ENCODE data around the gene RAD23A. TPM values are rescaled to one million over a fixed set of nuclear protein-coding genes. Genes with fewer than 3 reads are reported as not detected.
A peak's percentile ranks its signal among the peaks of the same experiment; 100 is the strongest.

The RAD23A gene
- total and polyA plus RNA-seq, 2 donors (not counting 3 experiments of a cell fraction or from before 2014, with no cell fraction given), result 66.9 to 102 TPM

- H2AFZ ChIP-seq (ENCODE audit: low read depth, low read length), result no peak overlapping the region
- no peak overlapping the region for H3K9ac ChIP-seq (replicated peaks; ENCODE audit: extremely low read depth, insufficient read depth, low read length)
- dilution Hi-C loops (cut with MboI; ENCODE audit: extremely low pct_ligation_motif_present, low sequenced_read_pairs), result no loop called here
- POLR2A ChIA-PET, result no interaction called here
- FAIRE-seq, result no peak
- H3K27me3 ChIP-seq (ENCODE audit: control insufficient read depth in 2 of 2, insufficient read depth in 2 of 2, low read length in 2 of 2), result no peaks in the 10 kb centered on the region
- H3K27ac ChIP-seq (ENCODE audit: insufficient read depth, low read depth, low read length), result no peak overlapping the region
- peaks cover 5% of the 10 kb centered on the region for H3K4me1 ChIP-seq (ENCODE audit: control insufficient read depth, extremely low read depth, insufficient read depth, low read length)
- no peak overlapping the region for H3K4me3 ChIP-seq (replicated peaks in 1 of 3; ENCODE audit: insufficient read depth in 1 of 3, low read depth in 1 of 3, low read length in 3 of 3)
- no peaks in the 10 kb centered on the region for H3K9me1 ChIP-seq (replicated peaks; ENCODE audit: control insufficient read depth, extremely low read depth, insufficient read depth, low read length)
- no peak for DNase-seq (ENCODE audit: low read depth, low spot score)
- H3K79me2 ChIP-seq (ENCODE audit: control insufficient read depth, insufficient read depth, low read length), result no peaks in the 10 kb centered on the region
- no peaks in the 10 kb centered on the region for H3K36me3 ChIP-seq (ENCODE audit: control insufficient read depth in 2 of 2, extremely low read depth in 1 of 2, insufficient read depth in 2 of 2, low read length in 2 of 2)
- no peaks in the 10 kb centered on the region for H4K20me1 ChIP-seq (replicated peaks; ENCODE audit: control insufficient read depth, extremely low read depth, insufficient read depth, low read length)
- intact Hi-C loops (cut with micrococcal nuclease), result no loop called here
- no TSS peak for BruUV-seq (replicated peaks)
- CTCF ChIA-PET, result interaction anchor here (0.9 to 3.7 kb wide), 5 partner anchors 9 to 101 kb away, joined by 3 to 24 read pairs (median 4); no protein-coding TSS in a partner anchor
- no peak overlapping the region for H3K4me2 ChIP-seq (ENCODE audit: insufficient read depth, low read length)
- no peak for TF ChIP-seq CTCF (IDR thresholded peaks at IDR 0.05; ENCODE audit: extremely low read depth in 1 of 2, insufficient read depth in 1 of 2, low read depth in 1 of 2, low read length in 2 of 2)
- no peaks in the 10 kb centered on the region for H3K9me3 ChIP-seq (replicated peaks; ENCODE audit: control insufficient read depth, insufficient read depth, low read length)
Measured at GRCh38 chr19:12993562-12993961, 47.9 kb downstream of the RAD23A start.

- CTCF ChIA-PET, result interaction anchor here (1.0 to 3.7 kb wide), 9 partner anchors 10 to 99 kb away, joined by 3 to 24 read pairs (median 4); no protein-coding TSS in a partner anchor
- Histone ChIP-seq H2AFZ (ENCODE audit: low read depth, low read length) (peak within 1 kb of the TSS; percentile 51), H3K4me3 (replicated peaks in 1 of 3; ENCODE audit: insufficient read depth in 1 of 3, low read depth in 1 of 3, low read length in 3 of 3) (peak within 1 kb of the TSS; percentile 2 to 85 (median 36)), H3K9ac (replicated peaks; ENCODE audit: extremely low read depth, insufficient read depth, low read length) (no peak within 1 kb of the TSS), H3K36me3 (ENCODE audit: control insufficient read depth in 2 of 2, extremely low read depth in 1 of 2, insufficient read depth in 2 of 2, low read length in 2 of 2) (peaks cover 0 to 3% of the 10 kb centered on the region in 2 experiments), H4K20me1 (replicated peaks; ENCODE audit: control insufficient read depth, extremely low read depth, insufficient read depth, low read length) (no peaks in the 10 kb centered on the region), H3K9me3 (replicated peaks; ENCODE audit: control insufficient read depth, insufficient read depth, low read length) (no peaks in the 10 kb centered on the region), H3K9me1 (replicated peaks; ENCODE audit: control insufficient read depth, extremely low read depth, insufficient read depth, low read length) (no peaks in the 10 kb centered on the region), H3K4me1 (ENCODE audit: control insufficient read depth, extremely low read depth, insufficient read depth, low read length) (peaks cover 5% of the 10 kb centered on the region), H3K27ac (ENCODE audit: insufficient read depth, low read depth, low read length) (no peak within 1 kb of the TSS), H3K27me3 (ENCODE audit: control insufficient read depth in 2 of 2, insufficient read depth in 2 of 2, low read length in 2 of 2) (no peaks in the 10 kb centered on the region), H3K79me2 (ENCODE audit: control insufficient read depth, insufficient read depth, low read length) (no peaks in the 10 kb centered on the region), H3K4me2 (ENCODE audit: insufficient read depth, low read length) (peak within 1 kb of the TSS; percentile 18)
- DNase-seq (ENCODE audit: low read depth, low spot score) (peak; percentile 32), FAIRE-seq (no peak)
- no TSS peak for BruUV-seq (replicated peaks)
- intact Hi-C loops (cut with micrococcal nuclease) (no loop called here), dilution Hi-C loops (cut with MboI; ENCODE audit: extremely low pct_ligation_motif_present, low sequenced_read_pairs) (no loop called here)
- POLR2A ChIA-PET, result no interaction called here
- TF ChIP-seq FOS (IDR thresholded peaks at IDR 0.05; ENCODE audit: borderline replicate concordance, insufficient read depth, low read length) (no peak), MAX (IDR thresholded peaks at IDR 0.05; ENCODE audit: insufficient read depth, insufficient read length) (peak; percentile 64)
Measured at GRCh38 chr19:12994701-12995595, 49.3 kb downstream of the RAD23A start, which contains the start of gene NFIX. NFIX (plus strand) TSS chr19:12995475; CDS start chr19:12995838, 363 bp downstream.
